Measurements from ENCODE around the gene WEE1.

Gene WEE1

GRCh38 chr11:9567401-9567800 is 6.1 kb upstream of the WEE1 start:
- no peak for DNase-seq

GRCh38 chr11:9568161-9568853 is 5.2 kb upstream of the WEE1 start:
- no peak for DNase-seq

GRCh38 chr11:9568854-9569587 is 4.4 kb upstream of the WEE1 start:
- DNase-seq = peak; percentile 91

- DNase-seq = no peak
Observed at GRCh38 chr11:9569588-9570164, 3.8 kb upstream of the WEE1 start.

GRCh38 chr11:9570313-9571025 is 3.0 kb upstream of the WEE1 start:
- no peak for DNase-seq

- DNase-seq = no peak
Observed at GRCh38 chr11:9571071-9571762, 2.3 kb upstream of the WEE1 start.

GRCh38 chr11:9571763-9572115 is 1.7 kb upstream of the WEE1 start:
- DNase-seq = no peak

- no peak for DNase-seq
Observed at GRCh38 chr11:9573775-9574621, 528 bp downstream of the WEE1 start.

GRCh38 chr11:9574622-9575259 is 1.3 kb downstream of the WEE1 start:
- no peak for DNase-seq

GRCh38 chr11:9575260-9576240 is 2.1 kb downstream of the WEE1 start:
- DNase-seq = peak; percentile 79

- DNase-seq = no peak
Observed at GRCh38 chr11:9576701-9577381, 3.4 kb downstream of the WEE1 start.

- DNase-seq = no peak
Observed at GRCh38 chr11:9577556-9577955, 4.1 kb downstream of the WEE1 start.

GRCh38 chr11:9580894-9581293 is 7.4 kb downstream of the WEE1 start:
- DNase-seq = no peak

GRCh38 chr11:9581556-9582161 is 8.2 kb downstream of the WEE1 start:
- DNase-seq = no peak

GRCh38 chr11:9590717-9591116 is 17.2 kb downstream of the WEE1 start:
- no peak for DNase-seq

- peak; percentile 62 for DNase-seq
Observed at GRCh38 chr11:9594267-9595046, 21.0 kb downstream of the WEE1 start.

- DNase-seq = peak; percentile 62
Observed at GRCh38 chr11:9596926-9597464, 23.5 kb downstream of the WEE1 start.

- no peak for DNase-seq
Observed at GRCh38 chr11:9600166-9600565, 26.7 kb downstream of the WEE1 start.
